ENCODE data around the gene GOLGA8J.
"Not testable (repeated sequence)": the region's sequence is repeated elsewhere in the genome, so short reads cannot be mapped to it uniquely, and the experiment has no call there.

GOLGA8J gene

DNA sequence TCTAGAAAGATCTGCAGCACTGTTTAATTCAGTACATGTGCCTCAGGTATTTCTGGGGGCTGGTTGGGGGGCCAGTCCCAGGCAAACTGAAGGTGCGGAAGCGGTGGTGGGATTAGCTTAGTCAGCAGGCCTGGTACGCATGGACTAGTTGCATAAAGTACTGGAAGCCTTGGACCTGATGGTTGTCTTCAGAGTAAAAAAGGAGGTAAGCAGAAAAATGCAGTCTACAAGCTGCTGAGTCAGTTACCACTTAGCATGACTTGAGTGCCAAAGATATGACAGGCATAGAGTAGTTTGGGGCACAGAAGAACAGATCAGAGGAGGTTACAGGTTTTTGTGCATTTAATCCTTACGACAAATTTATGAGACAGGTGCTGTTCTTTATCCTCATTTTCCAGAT lies 19.9 kb upstream of the GOLGA8J start:
- TF ChIP-seq CTCF (IDR thresholded peaks at IDR 0.05; ENCODE audit: low read depth, low read length) = no peak
- DNase-seq (ENCODE audit: extremely low read depth, low read depth) = no peak

GRCh38 chr15:30063835-30064546 lies 18.8 kb upstream of the GOLGA8J start:
- DNase-seq (ENCODE audit: extremely low read depth, low read depth) = no peak
- no peak for TF ChIP-seq CTCF (IDR thresholded peaks at IDR 0.05; ENCODE audit: low read depth, low read length)

- no peak for DNase-seq (ENCODE audit: extremely low read depth, low read depth)
These were observed 17.5 kb upstream of the GOLGA8J start for GRCh38 chr15:30065025-30065801.

GRCh38 chr15:30068326-30068725 lies 14.4 kb upstream of the GOLGA8J start:
- no peak for DNase-seq (ENCODE audit: extremely low read depth, low read depth)
- no peak for TF ChIP-seq CTCF (IDR thresholded peaks at IDR 0.05; ENCODE audit: low read depth, low read length)

More at GRCh38 chr15:30065025-30065801, 17.5 kb upstream of the GOLGA8J start:
- no peak for TF ChIP-seq CTCF (IDR thresholded peaks at IDR 0.05; ENCODE audit: low read depth, low read length)

- DNase-seq (ENCODE audit: extremely low read depth, low read depth) = no peak
- TF ChIP-seq CTCF (IDR thresholded peaks at IDR 0.05; ENCODE audit: low read depth, low read length) = no peak
These were observed 10.1 kb upstream of the GOLGA8J start for GRCh38 chr15:30072630-30073029.

DNA sequence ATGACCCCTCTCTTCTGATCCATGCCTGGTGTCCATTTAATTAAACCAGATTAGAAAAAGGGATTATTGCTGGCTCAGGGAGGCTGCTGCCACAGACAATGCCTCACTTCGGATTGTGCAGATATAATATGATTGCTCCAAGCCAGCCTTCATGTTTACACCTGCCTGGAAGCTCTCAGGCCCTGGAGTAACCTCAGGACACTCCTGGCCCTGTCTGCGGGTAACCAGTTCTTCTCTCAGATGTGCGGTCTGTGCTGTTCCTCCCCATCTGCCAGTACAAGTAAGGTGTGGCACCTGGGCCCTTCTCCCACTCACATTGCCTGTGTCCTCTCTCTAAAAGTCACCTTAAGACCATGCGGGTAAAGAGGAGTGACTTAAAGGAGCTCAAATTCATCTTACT lies 8.8 kb upstream of the GOLGA8J start:
- TF ChIP-seq CTCF (IDR thresholded peaks at IDR 0.05; ENCODE audit: low read depth, low read length) = no peak
- no peak for DNase-seq (ENCODE audit: extremely low read depth, low read depth)

- not testable (repeated sequence) for DNase-seq (ENCODE audit: extremely low read depth, low read depth)
These were observed 1.9 kb upstream of the GOLGA8J start for GRCh38 chr15:30080816-30081215.

DNA sequence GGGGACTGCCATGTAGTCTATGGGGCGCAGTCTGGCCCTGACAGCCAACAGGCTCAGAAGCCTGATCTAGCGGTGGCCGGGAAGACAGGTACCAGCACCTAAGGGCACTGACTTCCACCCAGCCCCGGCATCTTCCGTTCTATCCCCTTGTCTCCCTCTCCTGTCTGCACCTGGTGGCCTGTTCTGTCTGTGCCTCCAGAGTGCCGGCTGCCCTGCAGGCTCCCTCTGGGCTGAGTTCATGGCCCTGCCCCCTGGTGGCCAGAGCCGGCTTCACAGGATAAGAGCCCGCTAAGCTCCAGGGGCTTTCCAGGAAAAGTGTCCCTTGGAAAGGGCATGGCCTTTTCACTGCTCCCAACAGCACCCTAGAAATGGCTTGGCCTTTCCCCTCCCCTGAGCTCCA lies 15.1 kb downstream of the GOLGA8J start:
- not testable (repeated sequence) for DNase-seq (ENCODE audit: extremely low read depth, low read depth)

- DNase-seq (ENCODE audit: extremely low read depth, low read depth) = not testable (repeated sequence)
These were observed 20.1 kb downstream of the GOLGA8J start for GRCh38 chr15:30102890-30103289.

DNA sequence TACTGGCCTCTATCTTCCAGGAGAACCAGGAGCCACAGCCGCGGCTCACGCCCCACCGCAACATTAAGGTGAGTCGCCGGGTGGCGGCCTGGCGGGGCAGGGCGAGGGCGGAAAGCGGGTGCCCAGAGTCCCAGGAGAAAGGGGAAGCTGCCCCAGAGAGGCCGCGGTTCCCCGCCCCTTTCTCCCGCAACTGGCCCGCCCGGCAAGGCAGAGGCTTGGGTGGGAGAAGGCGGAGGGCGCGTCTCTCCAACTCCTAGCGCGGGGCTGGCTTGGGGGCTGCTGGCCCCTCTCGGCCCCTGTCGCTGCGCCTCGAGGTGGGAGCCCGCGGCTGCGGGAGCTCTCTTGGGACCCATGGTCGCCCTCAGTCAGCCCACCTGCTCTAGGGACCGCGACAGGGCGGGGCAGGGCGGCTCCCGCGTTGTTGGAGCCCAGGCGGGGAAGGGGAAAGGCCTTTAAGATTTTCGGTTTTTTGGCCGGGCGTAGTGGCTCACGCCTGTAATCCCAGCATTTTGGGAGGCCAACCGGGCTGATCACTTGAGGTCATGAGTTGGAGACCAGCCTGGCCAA lies 21.3 kb downstream of the GOLGA8J start:
- DNase-seq (ENCODE audit: extremely low read depth, low read depth) = not testable (repeated sequence)

GRCh38 chr15:30110591-30110990 lies 27.8 kb downstream of the GOLGA8J start:
- DNase-seq (ENCODE audit: extremely low read depth, low read depth) = not testable (repeated sequence)

DNA sequence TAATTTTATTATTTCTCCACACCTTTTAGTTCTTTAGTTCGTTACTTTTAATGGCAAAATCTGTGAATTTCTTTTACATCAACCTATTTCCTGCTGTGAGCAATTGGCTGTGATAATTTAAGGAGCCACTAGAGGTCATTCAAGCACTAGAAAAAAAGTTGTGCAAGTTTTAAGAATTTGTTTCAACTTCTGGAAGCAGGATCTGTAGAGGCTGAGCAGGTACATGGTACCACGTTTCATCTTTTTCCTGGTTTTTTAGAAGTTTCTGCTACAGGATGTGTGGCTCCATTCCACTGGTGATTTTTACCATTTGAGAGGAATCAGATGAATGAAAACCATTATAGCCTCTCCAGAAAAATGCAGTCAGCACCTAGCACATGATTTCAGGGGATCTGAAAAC lies 47.3 kb downstream of the GOLGA8J start:
- not testable (repeated sequence) for DNase-seq (ENCODE audit: extremely low read depth, low read depth)

Data from AG09319 (cell line).